Activated CD8-positive, alpha-beta memory T cell treated with anti-CD3 and anti-CD28 coated beads, Interleukin-2, amount 50 U/mL, for 48 hours (primary cell): ENCODE results near the gene IL10RA.
"Not testable (repeated sequence)": the region's sequence is repeated elsewhere in the genome, so short reads cannot be mapped to it uniquely, and the experiment has no call there.

Source experiments
- DNase-seq: peaks from one replicate; pipeline ENCODE4 v3.0.0-alpha.2; 2020

Gene IL10RA

GRCh38 chr11:117993988-117994745 is 8.0 kb downstream of the IL10RA start:
- no peak for DNase-seq

GRCh38 chr11:117995472-117995871 is 9.3 kb downstream of the IL10RA start:
- DNase-seq = no peak

GRCh38 chr11:117996058-117996457 is 9.9 kb downstream of the IL10RA start:
- DNase-seq = peak; percentile 52

GRCh38 chr11:117997406-117997805 is 11.2 kb downstream of the IL10RA start:
- DNase-seq = peak; percentile 52

GRCh38 chr11:117997823-117998579 is 11.8 kb downstream of the IL10RA start:
- peak; percentile 76 for DNase-seq

GRCh38 chr11:117998664-117999353 is 12.6 kb downstream of the IL10RA start:
- peak; percentile 57 for DNase-seq

- DNase-seq = no peak
Observed at GRCh38 chr11:117999354-117999993, 13.3 kb downstream of the IL10RA start.

GRCh38 chr11:118000067-118000849 is 14.1 kb downstream of the IL10RA start:
- no peak for DNase-seq

GRCh38 chr11:118000850-118001228 is 14.6 kb downstream of the IL10RA start:
- no peak for DNase-seq

- DNase-seq = peak; percentile 58
Observed at GRCh38 chr11:118001494-118001971, 15.3 kb downstream of the IL10RA start.

- peak; percentile 84 for DNase-seq
Observed at GRCh38 chr11:118002010-118002540, 15.9 kb downstream of the IL10RA start.

- peak; percentile 87 for DNase-seq
Observed at GRCh38 chr11:118002541-118003423, 16.6 kb downstream of the IL10RA start.

- no peak for DNase-seq
Observed at GRCh38 chr11:118003456-118003855, 17.3 kb downstream of the IL10RA start.

GRCh38 chr11:118004543-118005223 is 18.5 kb downstream of the IL10RA start:
- peak; percentile 61 for DNase-seq

GRCh38 chr11:118005224-118006152 is 19.3 kb downstream of the IL10RA start:
- DNase-seq = no peak

GRCh38 chr11:118006153-118006534 is 19.9 kb downstream of the IL10RA start:
- no peak for DNase-seq

- DNase-seq = no peak
Observed at GRCh38 chr11:118007040-118007439, 20.8 kb downstream of the IL10RA start.

GRCh38 chr11:118007563-118008270 is 21.5 kb downstream of the IL10RA start:
- not testable (repeated sequence) for DNase-seq
